Fibroblast of skin of left biceps (primary cell): ENCODE data around the gene S100A10.

Experiments used
- DNase-seq, 2 experiments: peaks; one replicate each; pipeline ENCODE4 v3.0.0-alpha.2; 2013; ENCODE audit warnings: low read depth in 2 of 2

The S100A10 gene

DNA sequence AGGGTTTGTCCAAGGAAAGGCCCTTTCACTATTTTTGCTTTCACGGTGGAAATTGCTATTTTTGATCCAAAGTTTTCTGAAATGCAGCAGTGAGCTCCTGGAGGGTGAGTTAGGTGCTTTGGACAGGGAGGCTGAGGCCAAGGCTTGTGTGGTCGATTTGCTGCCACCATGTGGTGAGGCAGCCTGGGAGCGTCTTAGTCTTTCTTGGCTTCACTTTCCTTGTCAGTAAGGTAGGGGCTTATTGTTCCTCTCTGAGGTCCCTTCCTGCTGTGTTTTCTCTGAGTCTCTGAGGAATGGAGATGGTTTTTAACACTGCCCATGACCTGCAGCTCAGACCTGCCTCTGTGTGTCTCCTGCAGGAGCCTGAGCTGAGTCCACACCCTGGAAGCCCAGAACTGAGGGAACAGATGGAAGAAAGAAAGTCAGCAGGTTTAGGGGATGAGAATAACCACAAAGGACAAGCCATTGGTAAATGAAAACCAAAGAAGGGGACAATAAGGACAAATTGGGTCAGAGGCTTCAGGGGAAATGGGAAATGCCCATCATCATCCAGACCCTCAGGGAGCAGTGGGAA, 20.1 kb upstream of the S100A10 start:
- no peak for DNase-seq

DNA sequence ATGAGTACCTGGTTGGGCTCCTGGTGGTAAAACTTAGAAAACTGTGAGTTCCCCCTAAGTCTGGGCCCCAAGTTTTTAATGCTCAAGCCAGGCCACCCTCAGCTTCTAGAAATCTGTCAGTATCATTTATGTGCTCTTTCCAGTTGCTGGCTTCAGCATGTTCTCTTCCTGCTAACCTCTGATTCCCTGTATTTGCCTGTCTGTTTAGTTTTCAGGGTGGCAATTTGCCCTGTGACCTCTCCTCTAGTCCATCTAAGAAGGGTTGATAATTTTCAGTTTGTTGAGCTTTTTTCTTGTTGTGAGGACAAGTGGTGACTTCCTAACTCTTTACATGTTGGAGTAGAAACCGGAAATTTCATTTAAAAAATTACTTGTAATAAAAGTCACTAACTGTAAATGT, 16.0 kb upstream of the S100A10 start:
- DNase-seq = no peak

DNA sequence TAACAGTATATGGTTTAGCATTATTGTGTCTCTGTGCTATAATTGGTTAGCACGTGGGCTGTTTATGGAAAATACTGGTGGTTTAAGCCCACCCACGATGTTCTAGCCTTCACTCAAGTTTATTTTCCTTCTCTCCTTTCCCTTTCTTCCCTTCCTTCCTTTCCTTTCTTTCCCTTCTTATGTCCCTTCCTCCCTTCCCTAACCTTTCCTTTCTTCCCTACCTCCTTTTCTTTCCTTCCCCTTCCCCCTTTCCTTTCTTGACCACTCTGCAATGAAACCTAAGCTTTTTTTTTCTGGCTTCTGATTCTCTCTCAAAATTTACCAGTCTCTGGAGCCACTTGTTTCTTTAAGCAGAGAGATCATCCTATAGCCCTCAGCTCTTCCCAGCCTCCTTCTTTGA, 13.4 kb upstream of the S100A10 start:
- DNase-seq = no peak

DNA sequence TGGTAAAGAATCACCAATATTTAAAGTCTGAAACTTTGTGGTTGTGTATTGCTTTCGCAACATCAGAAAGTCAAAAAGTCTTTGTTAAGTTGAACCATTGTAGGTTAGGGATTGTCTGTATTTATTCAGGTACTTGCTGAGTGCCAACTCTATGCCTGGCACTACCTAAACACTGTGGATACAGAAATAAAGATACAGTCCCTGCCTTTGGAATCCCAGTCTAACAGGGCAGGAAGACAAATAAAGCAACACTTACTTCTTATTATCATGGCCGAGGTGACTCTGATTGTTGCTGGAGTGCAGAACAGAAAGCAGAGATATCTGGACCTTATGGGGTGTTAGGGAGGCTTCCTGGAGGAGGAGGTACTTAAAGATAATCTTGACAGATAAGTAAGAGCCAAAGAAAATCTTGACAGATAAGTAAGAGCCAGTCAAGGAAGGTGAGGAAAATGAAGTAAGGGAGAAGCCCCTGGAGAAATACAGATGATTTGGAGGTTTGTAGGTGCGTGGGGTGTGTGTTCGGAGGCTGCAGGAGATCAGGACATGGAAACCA, 11.8 kb upstream of the S100A10 start:
- DNase-seq = no peak

DNA sequence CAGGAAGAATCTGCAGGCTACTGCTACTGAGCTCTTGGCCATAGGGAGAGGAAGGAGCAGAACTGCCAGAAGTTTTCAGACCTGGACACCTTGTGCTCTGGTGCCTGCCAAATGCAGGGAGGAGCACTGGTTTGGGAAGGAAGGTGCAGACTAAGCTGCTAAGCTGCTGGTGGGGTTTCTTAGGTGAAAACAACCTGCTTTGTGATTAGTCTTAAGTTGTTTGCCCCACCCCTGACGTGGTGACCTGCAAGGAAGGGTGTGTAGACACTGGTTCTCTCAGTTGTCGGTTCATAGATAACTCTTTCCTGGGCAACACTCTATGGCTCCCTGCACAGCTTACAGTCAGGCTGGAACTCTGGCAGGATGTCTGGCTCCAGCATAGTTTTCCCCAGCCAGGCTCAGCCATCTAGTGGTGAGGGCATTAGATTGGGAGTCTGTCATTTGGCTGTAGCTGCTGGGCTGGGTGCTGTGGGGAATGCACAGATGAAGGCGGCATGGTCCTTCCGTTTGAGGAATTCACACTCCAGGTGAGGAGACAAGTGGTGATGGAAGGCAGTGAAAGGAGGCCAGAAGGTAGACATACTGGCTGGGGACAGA, 10.3 kb upstream of the S100A10 start:
- no peak for DNase-seq

DNA sequence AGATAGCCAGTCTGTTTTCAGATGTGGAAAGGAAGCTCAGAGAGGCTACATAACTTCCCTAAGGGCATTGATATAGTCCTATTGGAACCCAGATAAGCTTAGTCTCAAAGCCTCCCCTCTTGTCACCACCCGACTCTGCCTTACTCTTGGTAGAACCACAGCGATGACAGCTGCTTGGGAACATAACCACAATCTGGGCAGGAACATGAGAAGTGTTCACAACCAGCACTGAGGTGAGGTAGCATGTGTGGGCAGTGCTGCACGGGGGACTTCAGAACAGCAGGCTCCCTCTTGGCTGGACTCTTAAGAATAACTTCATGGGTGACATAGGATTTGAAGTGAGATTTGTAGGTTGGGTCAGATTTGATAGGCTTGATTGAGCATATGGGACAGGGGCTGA, 9.3 kb upstream of the S100A10 start:
- no peak for DNase-seq

DNA sequence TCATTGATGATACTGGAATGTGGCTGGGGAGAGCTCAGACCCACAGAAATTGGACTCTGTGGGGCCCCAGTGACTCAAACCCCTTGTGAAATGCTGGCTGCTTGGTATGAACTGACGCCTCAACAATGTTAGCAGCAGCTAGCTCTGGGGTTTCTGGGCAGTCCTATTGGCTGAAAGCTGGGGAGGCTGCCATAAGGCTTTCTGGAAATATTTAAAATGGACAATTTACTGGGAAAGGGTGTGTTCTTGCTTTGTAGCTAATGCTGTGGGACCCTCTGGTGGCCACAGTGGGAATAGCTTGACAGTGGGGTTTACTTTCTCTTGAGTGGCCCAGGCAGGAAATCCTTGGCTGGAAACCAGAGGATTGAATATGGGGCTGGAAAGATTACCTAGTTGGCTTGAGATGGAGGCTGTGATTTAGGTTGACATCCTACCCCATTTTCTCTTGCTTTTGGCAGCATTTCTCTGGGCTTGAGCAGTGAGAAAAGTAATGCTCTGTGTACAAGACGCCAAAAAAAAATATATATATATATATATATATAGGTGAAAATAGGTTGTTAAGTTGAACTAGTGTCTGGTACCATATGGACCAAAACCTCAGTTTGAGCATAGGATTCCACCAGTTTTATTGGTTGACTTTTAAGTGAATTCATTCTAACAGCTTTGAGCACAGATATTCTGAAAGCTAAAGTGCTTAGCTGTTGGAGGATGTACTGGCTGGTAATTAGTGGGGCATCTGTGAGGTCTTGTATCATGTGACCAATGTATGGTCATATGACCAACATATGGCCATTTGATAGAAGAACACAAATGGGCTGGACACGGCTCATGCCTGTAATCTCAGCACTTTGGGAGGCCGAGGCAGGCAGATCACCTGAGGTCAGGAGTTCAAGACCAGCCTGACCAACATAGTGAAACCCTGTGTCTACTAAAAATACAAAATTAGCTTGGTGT, 8.2 kb upstream of the S100A10 start:
- peak; percentile 96 to 97 for DNase-seq

DNA sequence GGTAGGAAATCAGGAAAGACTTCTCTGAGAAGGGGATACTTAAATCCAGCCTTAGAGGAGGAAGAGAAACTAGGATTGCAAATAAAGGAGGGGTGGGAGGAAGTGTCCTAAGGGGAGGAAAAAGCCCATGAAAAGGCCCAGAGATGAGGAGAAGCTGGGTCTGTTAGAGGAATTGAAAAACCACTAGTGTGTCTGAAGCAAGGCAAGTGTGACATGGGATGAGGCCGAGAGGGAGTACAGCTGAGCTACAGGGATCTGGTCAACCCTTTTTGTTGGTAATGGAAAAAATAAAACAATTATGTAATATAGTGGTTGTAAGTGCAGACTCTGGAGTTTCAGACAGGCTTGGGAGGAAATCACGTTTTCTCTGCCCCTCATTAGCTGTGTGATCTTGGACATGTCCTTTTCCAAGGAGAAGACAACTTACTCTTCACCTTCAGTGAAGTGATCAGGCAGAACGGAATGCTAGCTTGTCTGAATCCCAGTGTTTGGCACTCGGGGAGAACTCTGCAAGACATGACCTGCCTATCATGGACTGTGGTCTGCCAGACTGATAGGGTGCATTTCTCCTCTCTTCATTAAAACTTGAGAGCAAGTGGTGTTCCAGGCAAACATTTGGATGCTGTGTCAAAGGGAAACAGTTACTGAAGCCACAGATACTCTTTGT, 7.4 kb upstream of the S100A10 start:
- DNase-seq = no peak

DNA sequence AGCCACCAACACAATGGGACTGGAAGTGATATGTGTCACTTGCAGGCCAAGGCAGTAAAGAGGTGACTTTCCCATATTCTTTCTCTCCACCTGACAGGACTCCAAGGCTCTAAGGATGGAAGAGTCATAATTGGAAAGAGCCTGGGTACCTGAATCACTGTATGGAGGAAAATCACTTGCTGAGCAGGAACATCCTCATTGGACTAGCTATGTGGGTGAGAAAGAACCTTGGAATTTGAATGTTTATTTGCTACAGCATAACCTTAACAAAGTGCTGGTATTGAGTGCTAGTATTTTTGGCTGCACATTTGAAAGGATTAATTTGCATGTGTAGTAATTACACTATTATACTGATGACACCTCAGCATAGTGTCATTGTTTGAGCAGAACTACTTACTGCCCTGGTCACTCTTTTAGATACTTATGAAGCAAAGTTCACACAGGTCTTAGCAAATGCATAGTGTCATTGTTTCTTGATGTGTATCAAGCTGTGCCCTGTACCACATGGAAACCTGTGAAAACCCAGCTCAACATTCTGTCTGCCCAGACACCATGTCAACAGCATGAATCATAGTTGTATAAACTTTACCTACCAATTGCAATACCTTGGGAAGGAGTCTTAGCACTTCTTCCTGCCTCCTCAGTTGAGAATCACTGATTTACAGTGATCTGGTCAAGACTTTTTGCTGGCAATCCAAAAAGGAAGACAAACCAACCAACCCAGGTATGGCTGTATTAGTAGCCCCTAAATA, 5.1 kb upstream of the S100A10 start:
- no peak for DNase-seq

DNA sequence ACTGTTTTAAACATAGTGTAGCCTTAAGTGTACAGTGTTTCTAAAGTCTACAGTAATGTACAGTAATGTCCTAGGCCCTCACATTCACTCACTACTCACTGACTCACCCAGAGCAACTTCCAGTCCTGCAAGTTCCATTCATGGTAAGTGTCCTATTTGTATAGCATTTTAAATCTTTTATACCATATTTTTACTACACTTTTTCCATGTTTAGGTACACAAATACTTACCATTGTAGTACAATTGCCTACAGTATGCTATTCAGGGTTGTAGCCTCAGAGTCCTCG, 3.6 kb upstream of the S100A10 start:
- no peak for DNase-seq

DNA sequence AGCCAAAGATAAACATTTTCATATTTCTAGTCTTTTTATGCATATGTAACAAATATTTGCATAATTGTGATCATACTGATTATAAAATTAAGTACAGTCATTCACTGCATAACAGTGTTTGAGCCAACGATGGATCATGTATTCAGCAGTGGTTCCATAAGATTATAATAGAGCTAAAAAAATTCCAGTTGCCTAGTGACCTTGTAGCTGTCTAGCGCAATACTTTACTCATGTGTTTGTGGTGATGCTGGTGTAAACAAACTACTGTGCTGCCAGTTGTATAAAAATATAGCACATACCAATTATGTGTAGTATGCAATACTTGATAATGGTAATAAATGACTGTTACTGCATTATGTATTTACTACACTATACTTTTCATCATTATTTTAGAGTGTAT, 2.1 kb upstream of the S100A10 start:
- no peak for DNase-seq

DNA sequence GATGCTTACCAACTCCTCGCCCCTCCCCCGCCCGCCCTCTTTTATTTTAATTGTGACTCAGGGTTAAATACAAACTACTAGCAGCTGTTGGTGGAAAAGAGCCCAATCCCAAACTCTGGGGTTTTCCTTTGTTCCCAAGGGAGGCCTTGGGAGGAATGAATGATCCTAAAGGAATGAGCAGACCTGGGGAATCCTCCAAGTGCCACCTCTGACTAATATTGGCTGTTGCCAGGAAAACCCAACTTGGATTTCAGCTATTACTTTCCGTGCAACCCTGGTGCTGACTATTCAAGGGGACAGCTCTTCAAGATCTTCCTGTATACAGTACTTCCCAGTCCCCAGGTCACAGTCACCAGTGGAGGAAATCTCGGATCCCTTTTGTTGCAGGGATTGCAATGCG, 1.3 kb upstream of the S100A10 start:
- DNase-seq = peak; percentile 99

DNA sequence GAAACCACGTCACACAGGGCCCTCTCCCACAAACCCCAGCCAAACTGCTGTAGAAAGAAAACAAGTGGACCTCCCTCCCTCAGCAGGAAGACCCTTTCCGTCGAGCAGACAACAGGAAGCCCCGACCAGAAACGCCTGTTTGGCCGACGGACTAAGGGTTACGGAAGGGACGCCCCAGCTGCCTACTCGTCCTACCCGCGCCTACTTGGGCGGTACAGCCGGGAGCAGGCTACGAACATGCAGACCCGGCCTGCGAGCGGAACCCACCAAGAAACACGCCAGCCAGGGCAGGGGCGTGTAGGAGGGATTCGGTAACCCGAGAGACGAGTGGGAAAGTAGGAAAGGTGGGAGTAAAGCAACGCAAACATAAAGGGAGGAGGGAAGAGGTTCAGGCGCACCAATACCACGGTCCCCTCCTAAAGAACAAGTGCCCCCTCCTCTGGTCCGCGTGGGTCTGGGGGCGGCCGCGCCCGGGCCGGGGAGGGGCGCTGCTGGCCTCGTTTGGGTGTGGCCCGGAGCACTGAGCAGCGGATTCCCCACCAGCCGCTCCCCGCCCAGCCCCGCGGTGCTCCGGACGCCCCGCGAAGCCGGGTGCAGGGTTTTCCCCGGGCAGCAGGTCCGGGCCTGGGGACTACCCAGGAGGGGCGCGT, 450 bp downstream of the S100A10 start:
- DNase-seq = no peak

DNA sequence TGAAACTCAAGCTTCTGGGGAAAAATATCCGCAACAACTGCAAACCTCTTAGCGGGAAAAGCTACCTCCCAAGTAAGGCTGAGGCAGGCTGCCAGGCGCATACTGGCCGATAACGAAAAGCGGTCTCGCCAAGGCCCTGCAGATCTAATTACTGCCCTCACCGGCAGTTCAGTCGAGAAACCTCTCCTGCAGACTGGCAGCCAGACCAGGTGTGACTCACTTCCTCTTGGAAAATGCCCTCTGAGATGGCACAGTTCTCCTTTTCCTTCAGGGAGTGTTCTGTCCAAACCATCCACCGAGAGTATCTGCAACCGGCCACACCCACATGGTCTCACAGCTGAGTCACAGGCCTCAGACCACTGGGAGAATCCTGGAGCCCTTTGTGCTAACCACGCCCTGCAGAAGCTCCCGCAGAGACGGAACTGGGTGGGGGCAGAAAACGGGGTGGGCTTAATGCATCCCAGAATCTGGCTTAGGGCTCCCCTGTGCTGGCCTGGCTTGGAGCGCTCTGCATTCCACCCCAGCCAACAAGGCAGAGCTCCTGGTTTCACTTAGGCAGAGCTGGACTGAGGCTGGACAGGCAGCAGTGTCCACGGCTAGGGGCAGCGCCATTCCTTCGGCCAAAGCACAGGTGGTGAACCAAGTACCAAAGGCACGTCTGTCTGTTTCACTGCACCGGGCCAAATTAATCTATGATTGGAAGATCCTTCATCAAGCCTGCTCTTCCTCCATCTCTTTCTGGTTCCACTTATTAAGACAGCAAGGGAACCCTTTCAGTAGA, 1.2 kb downstream of the S100A10 start:
- DNase-seq = no peak

DNA sequence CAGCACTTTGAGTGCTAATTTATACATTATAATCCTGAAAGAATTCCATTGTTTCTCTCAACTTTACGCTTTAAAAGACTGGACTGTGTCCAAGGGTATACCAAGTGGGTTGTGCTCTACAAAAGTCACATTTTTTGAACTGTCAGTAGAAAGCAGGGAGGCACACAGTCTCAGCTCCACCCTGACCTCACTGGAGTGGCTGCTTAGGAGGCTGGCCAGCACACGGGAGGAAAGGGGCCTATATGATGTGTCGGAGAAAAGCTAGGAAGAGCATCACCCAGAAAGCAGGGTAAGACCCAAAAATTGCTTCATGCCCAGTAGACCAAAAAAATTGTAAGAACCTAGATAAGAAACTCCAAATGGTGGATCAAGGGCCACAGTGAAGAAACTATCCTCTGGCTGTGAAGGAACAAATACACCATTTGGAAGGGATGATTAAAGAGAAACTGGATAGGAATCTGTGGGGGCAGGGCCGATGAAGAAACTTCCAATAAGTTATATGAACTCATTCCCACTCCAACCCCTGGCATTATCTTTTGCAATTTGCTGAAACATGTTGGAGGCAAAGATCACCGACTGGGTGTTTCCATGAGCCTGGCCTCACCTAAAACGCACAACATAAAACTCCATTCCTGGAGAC, 1.9 kb downstream of the S100A10 start:
- DNase-seq = no peak

DNA sequence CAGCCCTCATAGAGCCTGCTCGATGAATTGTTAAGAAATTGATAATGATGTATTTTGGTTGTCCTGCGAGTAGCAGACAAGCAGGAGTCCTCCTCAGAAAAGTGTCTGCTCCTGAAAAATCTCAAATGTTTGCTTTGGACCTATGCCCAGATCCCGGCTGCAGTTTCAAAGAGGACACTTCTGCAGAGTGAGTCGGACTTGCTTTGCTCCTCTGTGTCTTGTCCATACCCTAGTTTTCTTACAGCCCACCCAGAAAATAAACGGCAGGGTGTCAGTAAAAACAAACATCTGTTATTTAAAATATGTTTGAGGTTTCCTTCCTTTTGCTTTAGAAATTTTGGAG, 2.8 kb downstream of the S100A10 start:
- no peak for DNase-seq

DNA sequence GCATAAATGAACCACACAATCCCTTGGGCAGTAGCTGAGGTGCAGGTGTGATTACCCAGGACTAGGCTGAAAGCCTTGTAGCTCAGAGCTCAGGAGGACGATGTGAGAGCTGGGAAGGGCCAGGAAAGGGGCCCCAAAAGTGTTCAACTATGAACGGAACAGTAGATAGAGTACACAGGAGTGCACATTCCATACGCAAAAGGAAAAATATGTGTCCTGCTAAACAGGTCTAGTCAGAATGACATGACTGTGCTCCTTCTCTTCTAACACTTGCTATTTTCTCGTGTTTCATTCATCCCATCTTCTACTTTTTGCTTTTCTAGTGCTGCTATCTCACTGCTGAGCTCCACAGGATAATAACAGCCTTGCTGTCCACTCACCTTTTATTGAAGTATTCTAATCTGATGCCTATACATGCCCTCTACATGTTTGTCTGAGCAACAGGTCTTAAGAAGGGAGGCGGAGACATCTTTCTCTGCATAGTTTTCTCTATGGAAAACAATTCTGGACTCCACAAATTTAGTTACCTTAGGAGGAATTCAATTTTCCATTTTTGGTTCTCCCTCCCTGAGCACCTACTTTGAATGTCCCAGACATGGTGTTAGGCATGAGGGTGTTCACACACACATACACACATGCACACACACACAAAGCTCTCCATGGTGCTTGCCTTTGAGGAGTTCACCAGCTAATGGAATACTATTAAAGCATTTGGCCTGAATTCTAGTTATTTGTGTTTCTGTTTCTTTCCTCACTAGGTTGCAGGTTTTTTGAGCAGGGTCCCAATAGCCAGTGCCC, 3.4 kb downstream of the S100A10 start:
- DNase-seq = no peak

DNA sequence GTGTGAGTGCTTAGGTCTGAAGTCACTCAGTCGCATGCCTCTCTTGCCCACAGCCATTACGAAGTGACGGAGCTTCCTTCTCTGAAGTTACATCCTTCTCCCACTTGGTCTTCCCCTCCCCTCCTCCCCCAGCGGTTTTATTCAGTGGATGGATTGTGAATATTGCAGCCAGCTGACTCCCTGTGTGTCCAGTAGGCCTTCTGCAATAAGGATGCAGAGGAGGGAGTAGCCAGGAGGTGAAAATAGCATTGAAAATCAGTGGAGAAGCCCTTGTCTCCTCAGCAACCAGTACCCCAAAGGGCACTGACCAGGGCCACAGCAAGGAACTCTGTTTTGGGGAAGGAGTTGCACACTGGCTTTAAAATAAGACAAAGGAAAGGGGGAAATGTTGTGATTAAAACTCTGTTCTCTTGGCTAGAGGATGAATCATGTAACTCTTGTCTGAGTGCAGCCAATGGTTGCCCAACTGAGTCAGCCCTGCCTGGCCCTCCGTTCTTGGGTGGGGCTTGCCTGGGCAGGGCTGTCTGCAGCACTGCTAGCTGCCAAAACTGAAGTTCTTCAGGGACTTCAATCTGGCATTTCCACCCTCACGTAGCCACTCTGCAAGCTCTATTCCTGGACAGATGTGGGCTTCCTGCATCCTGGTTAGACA, 4.3 kb downstream of the S100A10 start:
- DNase-seq = no peak
